ENCODE data around the gene TANC2. TPM values are rescaled to one million over a fixed set of nuclear protein-coding genes. Genes with fewer than 3 reads are reported as not detected.

Gene TANC2
- total RNA-seq, 1 experiment from 2014 or later: 29.9 TPM

GRCh38 chr17:62921817-62922216, 44.2 kb upstream of the TANC2 start:
- CTCF ChIA-PET: interaction anchor here (0.7 kb wide), 1 partner anchor 1163 kb away, joined by 3 read pairs; no protein-coding TSS in a partner anchor
- DNase-seq: no peak
- no TSS peak for BruUV-seq (replicated peaks)
- intact Hi-C loops (cut with micrococcal nuclease; ENCODE audit: unreplicated experiment): no loop called here
- H3K27me3 Mint-ChIP-seq (ENCODE audit: unreplicated experiment): no peaks in the 10 kb centered on the region
- no peak overlapping the region for H3K4me3 Mint-ChIP-seq (ENCODE audit: low read depth, unreplicated experiment)
- H3K27ac Mint-ChIP-seq (ENCODE audit: unreplicated experiment): no peak overlapping the region
- H3K9me3 Mint-ChIP-seq (ENCODE audit: low read depth, unreplicated experiment): no peaks in the 10 kb centered on the region
- H3K4me1 Mint-ChIP-seq (ENCODE audit: low read depth, unreplicated experiment): peaks cover 10% of the 10 kb centered on the region
- no peak for TF ChIP-seq CTCF (IDR thresholded peaks at IDR 0.05; ENCODE audit: unreplicated experiment)
- no peaks in the 10 kb centered on the region for H3K36me3 Mint-ChIP-seq (ENCODE audit: insufficient read depth, unreplicated experiment)

- Mint-ChIP-seq H3K4me1 (ENCODE audit: low read depth, unreplicated experiment) (peaks cover 10% of the 10 kb centered on the region), H3K27ac (ENCODE audit: unreplicated experiment) (peak overlapping the region; percentile 11), H3K36me3 (ENCODE audit: insufficient read depth, unreplicated experiment) (no peaks in the 10 kb centered on the region), H3K4me3 (ENCODE audit: low read depth, unreplicated experiment) (no peak overlapping the region), H3K9me3 (ENCODE audit: low read depth, unreplicated experiment) (no peaks in the 10 kb centered on the region), H3K27me3 (ENCODE audit: unreplicated experiment) (no peaks in the 10 kb centered on the region)
- CTCF ChIA-PET: interaction anchor here (0.6 to 1.2 kb wide), 3 partner anchors 104 to 169 kb away, joined by 3 to 6 read pairs (median 3); no protein-coding TSS in a partner anchor
- TF ChIP-seq CTCF (IDR thresholded peaks at IDR 0.05; ENCODE audit: unreplicated experiment): no peak
- DNase-seq: peak; percentile 7
- BruUV-seq (replicated peaks): no TSS peak
- intact Hi-C loops (cut with micrococcal nuclease; ENCODE audit: unreplicated experiment): no loop called here
Measured at GRCh38 chr17:62923258-62924150, 42.5 kb upstream of the TANC2 start.

GRCh38 chr17:62925267-62925836, 40.7 kb upstream of the TANC2 start:
- CTCF ChIA-PET: no interaction called here

GRCh38 chr17:62927083-62927482, 39.0 kb upstream of the TANC2 start:
- CTCF ChIA-PET: no interaction called here
- H3K27ac Mint-ChIP-seq (ENCODE audit: unreplicated experiment): no peak overlapping the region
- H3K4me1 Mint-ChIP-seq (ENCODE audit: low read depth, unreplicated experiment): peaks cover 10% of the 10 kb centered on the region
- no peak overlapping the region for H3K4me3 Mint-ChIP-seq (ENCODE audit: low read depth, unreplicated experiment)
- H3K27me3 Mint-ChIP-seq (ENCODE audit: unreplicated experiment): no peaks in the 10 kb centered on the region
- no TSS peak for BruUV-seq (replicated peaks)
- no peak for DNase-seq
- H3K9me3 Mint-ChIP-seq (ENCODE audit: low read depth, unreplicated experiment): no peaks in the 10 kb centered on the region
- TF ChIP-seq CTCF (IDR thresholded peaks at IDR 0.05; ENCODE audit: unreplicated experiment): no peak
- intact Hi-C loops (cut with micrococcal nuclease; ENCODE audit: unreplicated experiment): no loop called here
- H3K36me3 Mint-ChIP-seq (ENCODE audit: insufficient read depth, unreplicated experiment): no peaks in the 10 kb centered on the region

More at GRCh38 chr17:62925267-62925836, 40.7 kb upstream of the TANC2 start:
- BruUV-seq (replicated peaks): no TSS peak
- H3K4me3 Mint-ChIP-seq (ENCODE audit: low read depth, unreplicated experiment): no peak overlapping the region
- no peaks in the 10 kb centered on the region for H3K9me3 Mint-ChIP-seq (ENCODE audit: low read depth, unreplicated experiment)
- peaks cover 10% of the 10 kb centered on the region for H3K4me1 Mint-ChIP-seq (ENCODE audit: low read depth, unreplicated experiment)
- no peak overlapping the region for H3K27ac Mint-ChIP-seq (ENCODE audit: unreplicated experiment)
- no peaks in the 10 kb centered on the region for H3K27me3 Mint-ChIP-seq (ENCODE audit: unreplicated experiment)
- no peaks in the 10 kb centered on the region for H3K36me3 Mint-ChIP-seq (ENCODE audit: insufficient read depth, unreplicated experiment)
- TF ChIP-seq CTCF (IDR thresholded peaks at IDR 0.05; ENCODE audit: unreplicated experiment): no peak
- intact Hi-C loops (cut with micrococcal nuclease; ENCODE audit: unreplicated experiment): no loop called here
- DNase-seq: no peak

All from Calu3 (cell line).